Measurements from ENCODE around the gene FUT7. TPM values are rescaled to one million over a fixed set of nuclear protein-coding genes. Genes with fewer than 3 reads are reported as not detected.
A peak's percentile ranks its signal among the peaks of the same experiment; 100 is the strongest.

Gene FUT7
- total RNA-seq, 1 experiment from 2014 or later, result not detected

- ChIA-PET CTCF (interaction anchor here (0.5 to 4.7 kb wide), 31 partner anchors 9 to 243 kb away, joined by 3 to 57 read pairs (median 5); partner anchors contain the start of genes AJM1, CLIC3, CYSRT1 and ENTPD2), RAD21 (ENCODE audit: low non-redundant PET in 1 of 2, low total read pairs in 2 of 2, uncharacterized antibody in 2 of 2, unreplicated experiment in 2 of 2) (interaction anchor here (0.7 to 1.7 kb wide), 5 partner anchors 9 to 21 kb away, joined by 3 to 12 read pairs (median 5); partner anchors contain the start of genes MAN1B1 (in 2 of the 2) and NPDC1 (in 1 of the 2)), POLR2A (interaction anchor here (0.6 to 5.1 kb wide), 11 partner anchors 12 to 176 kb away, joined by 3 to 43 read pairs (median 4); partner anchors contain the start of genes ENTPD2, MAN1B1, TPRN and TUBB4B)
- intact Hi-C loops (cut with micrococcal nuclease), result loop anchor here (1.0 kb wide), 1 partner anchor 22 kb away; the partner anchor contains the start of gene NPDC1
- peak overlapping the region; percentile 80 to 82 for H3K4me3 ChIP-seq (replicated peaks in 1 of 2; ENCODE audit: low read depth in 1 of 2, low read length in 2 of 2)
- H3K36me3 ChIP-seq (ENCODE audit: control insufficient read depth in 1 of 2, insufficient read depth in 2 of 2, low read length in 2 of 2), result peaks cover 2 to 8% of the 10 kb centered on the region in 2 experiments; a peak in 1 of 4 replicates
- no peaks in the 10 kb centered on the region; the same call in 1 of the 2 replicates for H4K20me1 ChIP-seq (ENCODE audit: insufficient read depth)
- TF ChIP-seq MAX (IDR thresholded peaks at IDR 0.05), result no peak
- TF ChIP-seq POLR2AphosphoS5 (IDR thresholded peaks at IDR 0.05; ENCODE audit: low read depth, low read length), result 0 out of 2 replicates have a peak, but pooled peaks have one; percentile 22
- peak; percentile 33; the same call in 1 of the 2 replicates for TF ChIP-seq ZFX (IDR thresholded peaks at IDR 0.05)
- TF ChIP-seq SP1 (IDR thresholded peaks at IDR 0.05; ENCODE audit: low read depth), result no peak
- peak in 2 of 3 experiments; percentile 56 to 89; a peak in 4 of 6 replicates for TF ChIP-seq CTCF (IDR thresholded peaks at IDR 0.05 in 2 of 3, conservative IDR thresholded peaks at IDR 0.05 in 1 of 3; ENCODE audit: borderline replicate concordance in 1 of 3, insufficient read depth in 1 of 3, low read depth in 2 of 3, low read length in 2 of 3)
- peaks cover 22 to 38% of the 10 kb centered on the region in 2 experiments for H3K4me1 ChIP-seq (ENCODE audit: control insufficient read depth in 1 of 2, insufficient read depth in 2 of 2, low read length in 2 of 2)
- H2AFZ ChIP-seq (ENCODE audit: low read depth, low read length, poor library complexity, severe bottlenecking), result no peak overlapping the region
- peak overlapping the region; percentile 93 for H3K4me2 ChIP-seq (ENCODE audit: low read length)
- peaks cover 47% of the 10 kb centered on the region for H3K79me2 ChIP-seq (ENCODE audit: insufficient read depth, low read length)
- H3K9ac ChIP-seq (ENCODE audit: low read length), result peak overlapping the region; percentile 89
- H3K9me3 ChIP-seq (ENCODE audit: control insufficient read depth in 1 of 2, insufficient read depth in 1 of 2, low read depth in 1 of 2, low read length in 2 of 2), result no peaks in the 10 kb centered on the region
- H3K27me3 ChIP-seq (ENCODE audit: insufficient read depth, low read length), result no peaks in the 10 kb centered on the region
- no peaks in the 10 kb centered on the region for H3K9me2 ChIP-seq (ENCODE audit: insufficient read depth)
- H3K27ac ChIP-seq (ENCODE audit: low read depth, low read length), result peak overlapping the region; percentile 64
- ATAC-seq, result peak; percentile 72
- no TSS peak for BruUV-seq (replicated peaks)
- DNase-seq (ENCODE audit: low read depth, low spot score), result peak; percentile 78
These were observed 36.1 kb upstream of the FUT7 start for GRCh38 chr9:137067860-137068538.
